HG02981 (cell line): ENCODE measurements around the gene GLRX2.
"Not testable (repeated sequence)": the region's sequence is repeated elsewhere in the genome, so short reads cannot be mapped to it uniquely, and the experiment has no call there.

Experiments used
- ATAC-seq: cut with Tn5 transposase; IDR thresholded peaks from one replicate; pipeline ENCODE4 v1.9.1; 2021; ENCODE audit warnings: mild to moderate bottlenecking, moderate library complexity; ENCODE audit not compliant: unreplicated experiment

Gene GLRX2

DNA sequence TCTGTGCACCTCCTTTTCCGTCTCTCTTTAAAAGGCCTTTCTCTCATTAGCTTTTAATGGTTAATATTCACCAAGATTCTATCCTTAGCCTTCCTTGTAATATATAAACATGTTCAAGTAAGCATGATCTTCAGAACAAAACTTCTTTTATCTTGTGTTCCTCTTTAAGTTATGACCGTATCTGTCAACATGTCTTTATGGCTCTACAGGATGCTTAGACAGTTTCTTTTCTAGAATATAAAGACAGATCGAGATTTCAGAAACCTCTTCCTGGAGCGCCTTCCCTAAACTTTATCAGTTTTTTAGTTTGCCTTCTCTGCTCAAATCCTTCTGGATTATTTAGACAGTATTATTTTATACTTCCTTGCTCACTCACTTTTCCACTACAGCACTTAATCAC is 38.6 kb downstream of the GLRX2 start:
- ATAC-seq: no peak

DNA sequence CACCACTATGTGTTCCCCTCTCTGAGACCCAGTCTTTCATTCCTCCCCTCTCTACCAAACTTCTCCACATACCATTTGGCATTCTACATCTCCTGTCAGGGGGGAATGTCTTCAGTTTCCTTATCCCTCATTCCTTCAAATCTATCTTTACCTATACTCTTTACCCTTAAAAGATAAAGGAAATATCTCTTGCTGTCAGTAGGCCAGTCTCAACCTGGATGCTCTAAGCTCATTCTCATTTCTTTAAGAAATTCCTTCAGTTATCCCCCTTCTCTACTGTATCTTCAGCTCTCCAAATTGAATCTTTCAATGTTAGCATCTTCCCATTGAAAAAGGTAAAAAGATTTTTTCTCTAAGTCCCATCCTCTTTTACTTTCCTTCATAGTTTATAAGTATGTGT is 39.3 kb downstream of the GLRX2 start:
- no peak for ATAC-seq

GRCh38 chr1:193062698-193063463 is 42.3 kb downstream of the GLRX2 start:
- no peak for ATAC-seq

GRCh38 chr1:193060938-193061337 is 44.3 kb downstream of the GLRX2 start:
- no peak for ATAC-seq

- ATAC-seq: no peak
These were observed 44.8 kb downstream of the GLRX2 start for GRCh38 chr1:193060406-193060805.

- no peak for ATAC-seq
These were observed 45.2 kb downstream of the GLRX2 start for GRCh38 chr1:193060115-193060403.

GRCh38 chr1:193059282-193060114 is 45.7 kb downstream of the GLRX2 start, which contains the start of the genes RO60 and UCHL5:
RO60 (plus strand) TSS chr1:193059612; CDS start chr1:193069055, 9,443 bp downstream.
UCHL5 (minus strand) TSS chr1:193059360; CDS start chr1:193059260, 100 bp downstream.
- ATAC-seq: peak; percentile 93

DNA sequence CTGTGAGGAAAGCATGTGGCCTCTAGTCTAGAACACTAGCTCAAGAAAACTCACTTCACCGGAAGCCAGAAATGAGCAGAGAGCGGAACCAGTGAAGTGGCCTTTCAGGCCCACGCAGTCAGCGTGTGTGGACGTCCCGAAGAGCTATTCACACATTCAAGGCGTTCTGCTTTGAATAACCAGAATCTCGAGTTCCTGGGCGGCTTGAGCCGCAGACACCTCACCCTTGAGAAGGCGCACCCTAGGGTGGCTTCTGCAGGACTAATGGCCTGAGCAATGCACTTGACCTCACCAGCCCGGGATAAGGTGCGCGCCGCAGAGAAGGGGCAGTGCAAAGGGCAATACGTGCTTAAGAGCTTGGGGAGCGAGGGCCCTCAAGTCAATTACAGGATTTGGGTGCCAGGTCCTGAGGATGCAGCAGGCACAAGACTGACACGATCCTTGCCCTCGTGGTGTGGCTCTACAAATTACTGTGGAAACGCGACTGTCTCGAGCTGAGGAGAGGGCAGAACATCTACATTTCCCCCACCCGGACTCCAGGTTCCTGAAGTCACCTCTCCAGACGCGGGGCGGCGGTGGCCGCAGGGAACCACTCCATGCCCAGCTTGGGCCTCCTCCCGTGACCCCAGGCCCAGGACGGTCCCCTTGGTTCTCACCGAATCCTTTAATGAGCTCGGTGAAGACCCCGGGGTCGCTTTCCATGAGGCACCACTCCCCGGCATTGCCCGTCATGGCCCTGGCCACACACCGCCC is 46.5 kb downstream of the GLRX2 start:
- peak; percentile 40 for ATAC-seq

DNA sequence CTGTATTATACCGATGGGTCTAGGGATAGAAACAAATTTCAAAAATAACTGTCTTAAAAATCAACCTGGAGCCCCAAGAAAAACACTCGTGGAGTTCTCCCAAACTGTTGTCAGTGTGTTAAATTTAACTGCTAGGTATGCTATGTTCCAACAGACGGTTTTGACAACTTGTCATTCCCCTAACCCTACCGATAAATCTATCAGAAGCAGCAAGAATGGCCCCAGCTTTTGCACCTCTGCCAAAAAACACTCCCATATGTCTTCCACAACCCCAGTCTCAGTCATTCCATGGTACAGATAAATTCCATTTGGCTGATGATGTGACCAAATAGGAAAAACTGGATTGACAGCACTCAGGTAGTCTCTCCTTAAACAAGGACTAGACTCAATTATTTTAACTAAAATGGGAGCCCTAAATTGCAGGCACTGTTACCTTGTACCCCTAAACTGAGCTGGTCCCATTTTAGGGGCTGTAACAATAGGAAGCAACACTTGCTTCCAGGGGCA is 51.0 kb downstream of the GLRX2 start:
- ATAC-seq: no peak

DNA sequence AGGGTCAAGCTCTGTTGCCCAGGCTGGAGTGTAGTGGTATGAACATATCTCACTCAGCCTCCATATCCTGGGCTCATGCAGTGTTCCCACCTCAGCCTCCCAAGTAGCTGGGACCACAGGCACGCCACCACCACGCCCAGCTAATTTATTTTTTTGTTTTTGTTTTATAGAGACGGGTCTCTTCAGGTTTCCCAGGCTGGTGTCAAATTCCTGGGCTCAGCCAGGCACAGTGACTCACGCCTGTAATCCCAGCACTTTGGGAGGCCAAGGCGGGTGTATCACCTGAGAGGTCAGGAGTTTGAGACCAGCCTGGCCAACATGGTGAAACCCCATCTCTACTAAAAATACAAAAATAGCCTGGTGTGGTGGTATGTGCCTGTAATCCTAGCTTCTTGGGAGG is 56.3 kb downstream of the GLRX2 start:
- ATAC-seq: not testable (repeated sequence)
